HFFc6 (cell line): ENCODE data around the gene CYTH4. TPM values are rescaled to one million over a fixed set of nuclear protein-coding genes. Genes with fewer than 3 reads are reported as not detected.
A peak's percentile ranks its signal among the peaks of the same experiment; 100 is the strongest.

ENCODE experiments used
- DNase-seq: peaks from one replicate; pipeline ENCODE4 v3.0.0-alpha.2; 2018
- H3K27ac Mint-ChIP-seq: 2 replicates; pipeline ENCODE4 v1.8.0; 2020; ENCODE audit warnings: mild to moderate bottlenecking, mixed read lengths
- H3K27me3 Mint-ChIP-seq: 2 replicates; pipeline ENCODE4 v1.8.0; 2021; ENCODE audit warnings: mild to moderate bottlenecking, moderate library complexity, mixed read lengths; ENCODE audit not compliant: insufficient read depth
- H3K36me3 Mint-ChIP-seq: 2 replicates; pipeline ENCODE4 v1.8.0; 2021; ENCODE audit warnings: low read depth, mixed read lengths
- H3K4me1 Mint-ChIP-seq: 2 replicates; pipeline ENCODE4 v1.8.0; 2020; ENCODE audit warnings: low read depth, mixed read lengths
- H3K4me3 Mint-ChIP-seq: 2 replicates; pipeline ENCODE4 v1.8.0; 2020; ENCODE audit warnings: mild to moderate bottlenecking, moderate library complexity, mixed read lengths
- H3K9me3 Mint-ChIP-seq: 2 replicates; pipeline ENCODE4 v1.8.0; 2020; ENCODE audit warnings: mild to moderate bottlenecking, mixed read lengths
- total RNA-seq, 6 experiments: library from RNA; stranded (reverse); fragmentation: NEBNext Ultra II Directional; extraction: Animal tissue kit (Norgen Biotek cat#: 25700); gene quantifications; 2 replicates in 1 of 6; 3 replicates in 5 of 6; pipeline ENCODE4 v1.2.3, GENCODE V29; 2021
- TF ChIP-seq, protein P1 (sequence below): fragments of 200-600 bp; sonication (generic); IDR thresholded peaks from 2 replicates; pipeline ENCODE4 v1.5.0; 2021; ENCODE audit warnings: antibody characterized with exemption, mild to moderate bottlenecking

CYTH4 gene
- total RNA-seq, 6 experiments from 2014 or later: 0.28 TPM; not detected in 5

DNA sequence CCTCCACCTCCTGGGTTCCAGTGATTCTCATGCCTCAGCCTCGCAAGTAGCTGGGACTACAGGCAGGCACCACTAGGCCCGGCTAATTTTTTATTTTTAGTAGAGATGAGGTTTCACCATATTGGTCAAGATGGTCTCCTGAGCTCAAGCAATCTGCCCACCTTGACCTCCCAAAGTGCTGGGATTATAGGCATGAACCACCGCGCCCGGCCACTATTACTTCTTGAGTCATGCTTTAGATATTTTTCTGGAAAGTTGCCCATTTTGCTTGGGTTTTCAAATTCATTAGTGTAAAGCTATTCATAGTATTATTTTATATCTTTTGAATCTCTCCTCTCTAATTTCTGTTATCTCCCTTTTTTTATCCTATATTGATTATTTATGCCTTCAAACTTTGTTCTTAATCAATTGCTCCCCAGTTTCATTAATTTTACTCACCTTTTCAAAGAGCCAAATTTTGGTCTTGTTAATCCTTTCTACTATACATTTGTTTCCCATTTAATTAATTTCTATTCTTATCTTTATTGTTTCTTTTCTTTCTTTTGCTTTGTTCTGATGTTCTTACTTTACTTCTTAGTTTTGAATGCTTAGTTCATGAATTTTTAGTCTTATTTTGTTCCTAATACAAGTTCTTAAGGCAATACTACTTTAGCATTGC is 28.0 kb upstream of the CYTH4 start:
- Mint-ChIP-seq H3K4me1 (peaks cover 37% of the 10 kb centered on the region), H3K4me3 (peak overlapping the region; percentile 0; the same call in 1 of the 2 replicates), H3K27ac (no peak overlapping the region), H3K36me3 (no peaks in the 10 kb centered on the region), H3K9me3 (no peaks in the 10 kb centered on the region), H3K27me3 (peaks cover 9% of the 10 kb centered on the region)
- DNase-seq: peak; percentile 67
- TF ChIP-seq, protein P1, sequence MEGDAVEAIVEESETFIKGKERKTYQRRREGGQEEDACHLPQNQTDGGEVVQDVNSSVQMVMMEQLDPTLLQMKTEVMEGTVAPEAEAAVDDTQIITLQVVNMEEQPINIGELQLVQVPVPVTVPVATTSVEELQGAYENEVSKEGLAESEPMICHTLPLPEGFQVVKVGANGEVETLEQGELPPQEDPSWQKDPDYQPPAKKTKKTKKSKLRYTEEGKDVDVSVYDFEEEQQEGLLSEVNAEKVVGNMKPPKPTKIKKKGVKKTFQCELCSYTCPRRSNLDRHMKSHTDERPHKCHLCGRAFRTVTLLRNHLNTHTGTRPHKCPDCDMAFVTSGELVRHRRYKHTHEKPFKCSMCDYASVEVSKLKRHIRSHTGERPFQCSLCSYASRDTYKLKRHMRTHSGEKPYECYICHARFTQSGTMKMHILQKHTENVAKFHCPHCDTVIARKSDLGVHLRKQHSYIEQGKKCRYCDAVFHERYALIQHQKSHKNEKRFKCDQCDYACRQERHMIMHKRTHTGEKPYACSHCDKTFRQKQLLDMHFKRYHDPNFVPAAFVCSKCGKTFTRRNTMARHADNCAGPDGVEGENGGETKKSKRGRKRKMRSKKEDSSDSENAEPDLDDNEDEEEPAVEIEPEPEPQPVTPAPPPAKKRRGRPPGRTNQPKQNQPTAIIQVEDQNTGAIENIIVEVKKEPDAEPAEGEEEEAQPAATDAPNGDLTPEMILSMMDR: no peak

DNA sequence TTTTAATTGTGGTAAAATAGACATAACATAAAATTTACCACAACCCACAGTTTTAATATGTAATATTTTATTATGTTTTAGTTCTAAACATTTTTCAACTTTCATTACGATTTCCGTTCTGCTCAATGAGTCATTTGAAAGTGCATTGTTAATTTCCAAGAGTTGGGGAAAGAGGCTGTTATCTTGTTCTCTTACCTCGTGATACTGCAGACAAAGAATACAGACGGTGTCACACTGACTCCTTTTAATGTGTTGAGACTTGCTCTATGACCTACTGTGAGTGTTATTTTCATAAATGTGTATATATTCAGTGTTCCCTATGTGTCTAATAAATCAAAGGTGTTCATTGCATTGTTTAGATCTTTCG is 27.5 kb upstream of the CYTH4 start:
- peaks cover 42% of the 10 kb centered on the region for H3K4me1 Mint-ChIP-seq
- H3K27ac Mint-ChIP-seq: no peak overlapping the region
- H3K4me3 Mint-ChIP-seq: peak overlapping the region; percentile 0; the same call in 1 of the 2 replicates
- H3K27me3 Mint-ChIP-seq: peaks cover 14% of the 10 kb centered on the region
- no peaks in the 10 kb centered on the region for H3K36me3 Mint-ChIP-seq
- peak; percentile 22 for DNase-seq
- TF ChIP-seq, protein P1: no peak
- no peaks in the 10 kb centered on the region for H3K9me3 Mint-ChIP-seq

DNA sequence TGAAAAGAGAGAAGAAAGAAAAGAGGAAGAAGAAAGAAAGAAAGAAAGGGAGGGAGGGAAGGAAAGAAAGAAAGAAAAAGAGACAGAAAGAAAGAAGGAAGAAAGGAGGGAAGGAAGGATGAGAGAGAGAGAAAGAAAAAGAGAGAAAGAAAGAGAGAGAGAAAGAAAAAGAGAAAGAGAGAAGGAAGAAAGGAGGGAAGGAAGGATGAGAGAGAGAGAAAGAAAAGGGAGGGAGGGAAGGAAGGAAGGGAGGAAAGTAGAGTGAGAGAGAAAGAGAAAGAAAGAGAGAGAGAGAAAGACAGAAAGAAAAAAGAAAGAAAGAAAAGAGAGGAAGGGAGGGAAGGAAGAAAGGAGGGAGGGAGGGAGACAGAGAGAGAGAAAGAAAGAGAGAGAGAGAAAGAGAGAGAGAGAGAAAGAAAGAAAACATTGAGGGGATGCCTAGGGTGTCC is 26.7 kb upstream of the CYTH4 start:
- no peak overlapping the region for H3K27ac Mint-ChIP-seq
- no peak overlapping the region; the same call in 1 of the 2 replicates for H3K4me3 Mint-ChIP-seq
- peaks cover 14% of the 10 kb centered on the region for H3K27me3 Mint-ChIP-seq

DNA sequence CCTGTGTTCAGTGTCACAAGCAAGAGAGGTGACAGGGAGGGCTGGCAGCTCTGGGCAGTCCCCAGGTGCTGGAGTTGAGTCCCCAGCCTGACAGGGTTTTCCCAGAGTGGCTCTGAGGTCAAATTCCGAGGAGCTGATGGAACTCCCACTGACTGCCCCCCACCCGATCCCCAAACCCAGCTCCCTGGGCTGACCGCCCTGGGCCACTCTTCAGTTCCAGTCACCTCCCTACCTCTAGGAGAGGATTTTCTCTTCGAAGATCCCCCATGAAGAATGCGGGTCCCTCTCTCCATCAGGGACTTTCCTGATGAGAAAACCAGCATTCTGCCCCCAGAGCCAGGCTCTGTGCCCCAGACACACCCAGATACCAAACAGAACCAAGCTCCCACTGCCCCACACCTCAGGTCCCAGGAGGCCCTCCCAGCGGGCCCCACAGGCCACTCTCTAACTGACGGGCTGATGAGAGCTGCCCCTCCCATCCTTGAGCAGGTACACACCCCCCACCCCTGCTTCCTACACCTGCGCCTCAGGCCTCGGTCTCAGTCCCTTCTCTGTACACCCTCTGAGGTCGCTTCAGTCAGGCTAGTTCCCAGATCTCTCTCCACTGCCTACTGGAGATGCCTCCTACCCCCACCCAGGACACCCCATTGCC is 26.1 kb upstream of the CYTH4 start:
- DNase-seq: no peak
- Mint-ChIP-seq H3K27me3 (peaks cover 17% of the 10 kb centered on the region), H3K27ac (no peak overlapping the region), H3K4me3 (no peak overlapping the region), H3K9me3 (no peaks in the 10 kb centered on the region), H3K4me1 (peaks cover 52% of the 10 kb centered on the region), H3K36me3 (no peaks in the 10 kb centered on the region)
- TF ChIP-seq, protein P1: no peak

More for the DNA sequence above, 26.7 kb upstream of the CYTH4 start:
- Mint-ChIP-seq H3K4me1 (peaks cover 46% of the 10 kb centered on the region), H3K36me3 (no peaks in the 10 kb centered on the region), H3K9me3 (no peaks in the 10 kb centered on the region)
- TF ChIP-seq, protein P1: no peak
- DNase-seq: no peak

DNA sequence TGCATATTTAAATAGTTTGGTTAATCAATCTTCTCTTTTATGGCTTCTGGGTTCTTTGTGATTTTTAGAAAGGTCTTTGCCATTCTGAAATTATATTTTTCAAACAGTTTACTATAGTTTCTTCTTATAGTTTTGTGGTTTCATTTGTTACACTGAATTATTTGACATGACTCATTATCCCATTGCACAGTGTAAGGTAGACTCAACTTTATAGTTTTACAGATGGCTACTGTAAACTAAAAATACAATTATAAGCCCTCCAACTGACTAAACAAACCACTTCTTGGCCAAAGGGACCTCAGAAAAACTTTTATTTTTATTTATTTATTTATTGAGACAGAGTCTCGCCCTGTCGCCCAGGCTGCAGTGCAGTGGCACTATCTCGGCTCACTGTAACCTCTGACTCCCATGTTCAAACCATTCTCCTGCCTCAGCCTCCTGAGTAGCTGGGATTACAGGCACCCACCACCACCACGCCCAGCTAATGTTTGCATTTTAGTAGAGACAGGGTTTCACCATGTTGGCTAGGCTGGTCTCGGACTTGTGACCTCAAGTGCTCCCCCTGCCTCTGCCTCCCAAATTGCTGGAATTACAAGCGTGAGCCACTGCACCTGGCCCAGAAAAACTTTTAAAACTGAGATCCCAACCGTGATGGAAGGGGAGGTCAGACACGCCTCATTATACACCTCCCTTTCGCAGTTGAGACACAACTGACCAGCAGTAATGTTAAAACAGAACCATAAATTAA is 24.1 kb upstream of the CYTH4 start:
- no peak overlapping the region for H3K27ac Mint-ChIP-seq
- no peak for DNase-seq
- H3K9me3 Mint-ChIP-seq: peaks cover 2% of the 10 kb centered on the region; the same call in 1 of the 2 replicates
- H3K4me1 Mint-ChIP-seq: peaks cover 48% of the 10 kb centered on the region
- peaks cover 25% of the 10 kb centered on the region for H3K27me3 Mint-ChIP-seq
- no peak overlapping the region for H3K4me3 Mint-ChIP-seq
- TF ChIP-seq, protein P1: no peak
- H3K36me3 Mint-ChIP-seq: no peaks in the 10 kb centered on the region
